Lung microvascular endothelial cell (primary cell): Measurements from ENCODE around the gene CASR. TPM values are rescaled to one million over a fixed set of nuclear protein-coding genes. Genes with fewer than 3 reads are reported as not detected.

Experiments
- DNase-seq, 2 donors: peaks; one replicate each; pipeline versions ENCODE4 v3.0.0 to v3.0.0-alpha.2; 2010; ENCODE audit warnings: low read depth in 2 of 2
- total RNA-seq: library from RNA; depleted of rRNA; stranded (reverse); fragments of >200 nt; gene quantifications from 2 replicates; pipeline ENCODE4 v1.2.1, GENCODE V29; 2014

The CASR gene
- total RNA-seq, 1 donor from 2014 or later = not detected

DNA sequence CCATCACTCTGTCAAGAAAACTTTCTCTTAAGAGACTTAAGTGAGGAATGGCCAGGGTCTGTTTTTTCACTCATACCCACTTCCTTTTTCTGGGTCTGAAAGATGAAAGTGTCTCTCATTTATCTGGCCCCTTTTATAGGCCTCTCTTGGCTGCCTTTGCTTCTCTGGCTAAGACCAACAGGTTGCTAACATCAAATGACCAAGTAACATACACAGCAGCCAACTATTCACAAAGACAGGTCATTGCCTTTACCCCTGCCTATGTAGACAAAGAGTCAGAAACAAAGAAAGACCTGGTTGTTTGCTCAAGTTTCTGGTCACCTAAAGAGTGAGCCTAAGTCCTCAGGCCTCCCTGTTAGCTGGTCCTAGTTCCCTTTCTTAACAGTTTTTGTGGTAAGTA, 117.6 kb downstream of the CASR start:
- DNase-seq = no peak

DNA sequence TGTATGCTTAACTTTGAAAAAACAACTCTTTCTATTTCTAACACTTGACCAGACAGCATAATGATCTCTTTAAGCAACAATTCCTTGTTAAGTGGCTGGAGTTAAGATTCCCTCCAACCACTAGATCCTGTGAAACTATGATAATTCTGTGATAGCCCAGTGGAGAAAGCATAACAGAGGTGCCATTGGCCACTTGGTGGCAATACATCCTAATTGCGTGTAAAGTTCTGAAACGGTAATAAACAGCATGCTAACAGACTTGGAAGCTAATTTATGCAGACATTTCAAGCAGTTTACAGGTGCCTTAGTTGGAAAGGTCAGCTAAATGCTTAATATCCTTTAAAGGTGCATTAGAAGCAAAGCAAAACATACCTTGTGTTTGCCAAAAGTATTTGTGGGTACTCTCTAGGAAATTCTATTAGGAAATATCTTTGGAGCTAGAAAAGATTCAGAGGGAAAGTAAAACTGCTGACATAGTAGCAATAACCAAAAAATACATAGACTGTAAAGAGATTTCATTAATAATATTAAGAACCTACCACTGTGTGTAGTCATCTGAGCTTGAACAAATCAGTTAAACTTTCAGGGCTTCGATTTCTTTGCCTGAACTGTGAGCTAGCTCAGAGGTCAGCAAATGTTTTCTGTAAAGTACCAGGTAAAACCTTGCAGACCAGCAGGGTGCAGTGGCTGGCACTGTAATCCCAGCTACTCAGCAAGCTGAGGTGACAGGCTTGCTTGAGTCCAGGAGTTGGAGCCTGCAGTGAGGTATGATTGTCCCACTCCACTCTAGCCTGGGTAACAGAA, 122.6 kb downstream of the CASR start:
- DNase-seq = no peak

DNA sequence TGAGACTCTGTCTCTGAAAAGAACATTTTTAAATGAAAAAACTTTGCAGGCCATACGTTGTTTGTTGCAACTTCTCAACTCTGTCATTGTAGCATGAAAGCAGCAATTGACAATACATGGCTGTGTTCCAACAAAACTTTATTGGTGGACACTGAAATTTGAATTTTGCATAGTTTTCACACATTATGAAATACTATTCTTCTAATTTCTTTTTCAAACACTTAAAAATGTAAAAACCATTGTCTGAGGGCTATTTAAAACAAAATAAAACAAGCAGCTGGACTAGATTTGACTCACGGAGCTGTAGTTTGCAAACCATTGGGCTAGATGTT, 123.1 kb downstream of the CASR start:
- DNase-seq = no peak

DNA sequence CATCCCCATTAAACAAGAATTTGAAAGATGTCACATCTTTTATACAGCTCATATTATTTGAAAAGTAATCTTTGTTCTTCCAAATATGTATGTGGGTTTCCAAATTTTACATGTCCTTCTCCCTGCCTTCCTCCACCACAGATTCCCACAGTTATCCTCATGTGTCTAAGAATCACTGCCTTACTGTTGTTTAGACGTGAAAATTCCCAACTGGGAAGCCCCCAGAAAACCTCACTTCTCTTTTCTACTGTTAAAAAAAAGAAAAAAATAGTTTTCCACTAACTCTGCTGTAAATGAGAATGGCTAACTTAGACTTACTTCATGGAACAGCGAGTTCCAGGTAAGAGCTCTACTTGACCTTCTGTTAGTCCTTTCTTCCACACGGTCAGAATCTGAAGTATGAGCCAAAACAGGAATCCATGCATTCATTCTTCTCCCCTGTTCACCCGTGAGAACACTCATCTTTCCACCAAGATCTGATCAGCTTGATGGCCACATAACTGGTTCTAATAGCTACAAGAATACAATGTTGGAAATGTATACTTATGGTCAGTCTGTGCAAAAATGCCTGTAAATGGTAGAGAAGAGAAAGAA, 123.7 kb downstream of the CASR start:
- DNase-seq = no peak

DNA sequence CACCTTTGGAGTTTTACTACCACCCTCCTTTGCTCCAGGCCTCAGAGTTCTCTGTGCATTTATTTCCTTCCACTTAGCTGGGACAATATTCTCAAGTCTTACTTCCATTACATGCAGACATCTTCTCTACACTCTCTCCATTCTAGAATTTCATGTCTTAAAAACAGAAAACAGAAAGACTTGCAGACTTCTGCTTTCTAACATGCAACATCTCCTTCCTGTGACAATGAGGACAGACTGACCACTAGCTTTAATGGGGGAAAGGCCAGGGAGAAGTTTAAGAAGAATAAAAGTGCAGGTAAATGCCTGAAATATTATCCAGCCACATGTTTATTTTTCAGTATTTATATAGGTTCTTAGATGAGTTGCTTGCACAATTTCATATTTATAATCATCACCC, 124.5 kb downstream of the CASR start:
- DNase-seq = no peak

DNA sequence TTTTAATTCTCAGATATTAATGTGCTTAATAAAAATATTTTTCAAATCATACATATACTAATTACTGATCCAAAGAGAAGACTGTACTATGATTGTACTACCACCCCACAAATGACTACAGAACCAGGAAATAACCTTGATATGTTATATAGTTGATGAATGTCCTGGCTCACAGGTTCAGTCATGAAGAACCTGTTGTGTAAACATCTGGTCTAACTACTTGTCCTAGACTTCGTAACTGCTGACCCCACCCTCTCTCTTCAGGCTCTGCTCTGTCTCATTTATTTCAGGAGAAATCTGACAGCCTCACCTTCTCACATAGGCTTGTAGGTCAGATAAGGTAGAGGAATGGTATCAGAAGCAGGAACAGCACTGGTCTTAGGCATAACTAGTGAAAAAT, 126.9 kb downstream of the CASR start:
- no peak for DNase-seq

DNA sequence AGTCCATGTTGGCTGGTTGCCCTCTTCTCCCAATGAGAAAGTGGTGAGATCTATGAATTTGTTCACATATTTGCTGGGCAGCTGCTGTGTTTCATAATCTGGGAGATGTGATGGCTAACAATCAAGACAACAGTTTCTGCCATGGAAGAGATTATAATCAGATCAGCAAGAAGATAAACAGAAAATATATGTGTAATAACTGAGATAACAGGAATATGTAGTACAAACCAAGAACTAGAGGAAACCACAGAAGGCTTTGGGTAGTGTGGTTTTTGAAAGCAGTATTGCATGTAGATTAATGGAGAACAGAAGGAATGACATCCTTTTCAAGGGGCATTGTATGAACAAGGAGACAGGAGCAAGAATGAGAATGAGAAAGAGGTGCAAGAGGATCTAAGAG, 129.4 kb downstream of the CASR start:
- no peak for DNase-seq

DNA sequence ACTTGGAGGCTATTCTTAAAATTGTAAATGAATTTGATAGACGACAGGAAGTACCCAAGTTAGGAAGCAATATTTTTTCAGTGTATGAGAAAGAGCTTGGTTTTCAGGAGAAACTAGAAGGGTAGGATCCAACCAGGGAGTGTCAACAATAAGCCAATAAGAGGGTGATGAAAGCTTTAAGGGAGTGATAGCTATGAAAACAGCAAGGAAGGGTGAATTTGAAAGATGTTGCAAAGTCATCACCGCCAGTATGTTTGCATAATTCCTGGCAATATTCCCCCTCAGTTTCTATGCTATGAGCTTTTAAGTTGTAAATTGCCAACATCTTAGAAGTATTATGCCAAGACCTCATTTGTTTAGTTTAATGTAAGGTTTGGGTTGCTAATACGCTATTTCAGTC, 129.8 kb downstream of the CASR start:
- no peak for DNase-seq

DNA sequence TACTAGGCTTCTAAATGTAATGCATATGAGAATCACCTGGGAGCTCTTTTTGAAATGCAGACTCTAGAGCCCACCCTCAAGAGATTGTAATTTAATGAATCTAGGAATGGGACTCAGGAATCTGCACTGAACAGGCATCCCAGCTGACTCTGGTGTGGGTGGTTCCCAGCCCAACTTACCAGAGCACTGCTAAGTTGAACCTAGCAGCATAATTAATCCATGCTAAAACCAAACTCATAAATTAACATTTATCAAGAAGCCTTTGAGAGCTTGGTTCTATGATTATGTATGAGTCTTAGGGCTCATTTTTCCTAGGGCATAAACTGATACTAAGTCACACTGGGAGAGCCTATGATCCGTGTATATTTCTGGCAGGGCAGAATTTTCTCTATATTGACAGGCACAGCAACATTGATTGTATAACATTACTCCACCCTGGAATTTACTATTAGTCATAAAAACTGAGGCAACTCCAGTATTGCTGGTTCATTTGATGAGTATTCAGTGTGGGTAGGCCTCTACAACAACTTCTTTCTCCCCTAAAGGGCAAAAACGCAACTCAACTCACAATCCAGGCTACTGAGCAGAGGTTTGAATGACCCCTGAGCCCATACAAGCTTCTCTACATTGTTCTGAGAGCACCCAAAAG, 130.9 kb downstream of the CASR start:
- no peak for DNase-seq

DNA sequence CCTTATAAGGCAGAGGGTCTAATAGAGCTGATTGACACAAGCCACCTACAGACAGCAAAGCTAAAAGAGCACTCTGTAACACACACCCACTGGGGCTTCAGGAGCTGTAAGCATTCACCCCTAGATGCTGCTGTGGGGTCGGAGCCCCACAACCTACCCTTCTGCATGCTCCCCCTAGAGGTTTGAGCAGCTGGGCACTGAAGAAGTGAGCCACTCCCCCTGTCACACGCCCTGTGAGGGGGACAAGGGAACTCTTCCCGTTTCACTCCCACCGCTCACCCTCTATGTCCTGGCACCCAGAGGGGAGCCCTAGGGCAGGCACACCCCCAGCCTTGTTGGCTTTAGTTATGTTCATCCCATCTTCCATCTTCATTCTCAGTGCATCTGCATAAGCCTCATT, 132.2 kb downstream of the CASR start:
- DNase-seq = no peak

DNA sequence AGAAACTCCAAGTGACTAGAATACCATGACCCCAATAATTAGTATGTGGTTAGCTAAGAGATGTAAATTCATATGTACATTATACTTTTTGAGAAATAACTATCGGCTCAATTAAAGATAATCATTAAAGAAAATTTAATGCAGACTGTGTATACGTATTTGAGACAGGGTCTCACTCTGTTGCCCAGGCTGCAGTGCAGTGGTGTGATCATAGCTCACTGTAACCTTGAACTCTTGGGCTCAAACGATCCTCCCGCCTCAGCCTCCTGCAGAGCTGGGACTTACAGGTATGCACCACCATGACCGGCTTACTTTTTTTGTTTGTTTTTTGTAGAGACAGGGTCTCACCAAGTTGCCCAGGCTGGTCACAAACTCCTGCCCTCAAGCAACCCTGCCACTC, 132.9 kb downstream of the CASR start:
- no peak for DNase-seq

DNA sequence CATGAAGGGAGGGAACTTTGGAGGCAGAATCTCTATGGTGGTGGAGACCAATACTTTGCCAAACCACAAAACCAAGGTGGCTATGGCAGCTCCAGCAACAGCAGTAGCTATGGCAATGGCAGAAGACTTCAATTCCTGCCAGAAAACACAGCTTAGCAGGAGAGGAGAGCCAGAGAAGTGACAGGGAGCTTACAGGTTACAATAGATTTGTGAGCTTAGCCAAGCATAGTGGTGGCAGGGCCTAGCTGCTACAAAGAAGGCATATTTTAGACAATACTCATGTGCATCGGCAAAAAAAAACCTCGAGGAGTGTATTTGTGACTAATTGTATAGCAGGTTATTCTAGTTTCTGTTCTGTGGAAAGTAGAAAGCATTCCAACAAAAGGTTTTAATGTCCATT, 135.2 kb downstream of the CASR start:
- DNase-seq = no peak

DNA sequence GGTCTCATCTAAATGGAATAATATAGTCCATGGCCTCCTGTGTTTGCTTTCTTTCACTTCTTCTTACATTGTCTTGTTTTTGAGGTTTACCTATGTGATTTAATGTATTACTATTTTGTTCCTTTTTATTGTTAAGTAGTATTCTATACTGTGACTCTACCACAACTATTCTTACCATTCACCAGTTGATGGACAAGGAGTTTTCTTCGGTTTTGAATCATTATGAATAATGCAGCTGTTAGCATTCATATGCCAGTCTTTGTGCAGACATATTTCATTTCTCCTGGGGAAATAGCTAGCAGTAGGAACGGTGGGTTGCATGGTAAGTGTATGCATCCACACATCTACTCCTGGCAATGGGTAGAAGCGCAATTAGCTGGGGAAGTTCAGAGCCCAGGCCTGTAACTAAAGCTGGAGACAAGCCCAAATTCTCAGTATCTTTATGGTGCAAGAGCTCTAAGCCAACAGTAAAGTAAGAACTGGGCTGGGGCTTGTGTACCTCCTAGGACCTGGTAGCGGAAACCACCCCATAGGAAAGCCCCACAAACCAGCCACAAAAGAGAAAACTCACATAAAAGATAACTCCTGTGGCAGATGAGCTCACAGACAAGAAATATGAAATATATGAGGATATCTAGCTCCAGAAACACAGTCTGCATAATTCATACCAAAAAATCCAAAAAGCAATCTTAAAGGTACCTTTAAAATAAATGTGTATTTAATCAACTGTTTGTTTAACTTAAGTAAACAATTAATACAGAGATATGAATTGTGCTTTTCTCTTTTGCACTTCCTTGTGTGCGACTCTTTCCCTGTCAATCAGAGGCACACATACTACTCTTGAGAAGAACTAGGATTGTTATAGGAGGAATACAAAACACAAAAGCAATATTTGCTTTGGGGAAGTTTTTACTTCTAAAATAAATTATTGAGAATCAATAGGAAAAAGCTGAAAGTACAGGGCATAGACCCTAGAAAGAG, 138.9 kb downstream of the CASR start:
- no peak for DNase-seq

DNA sequence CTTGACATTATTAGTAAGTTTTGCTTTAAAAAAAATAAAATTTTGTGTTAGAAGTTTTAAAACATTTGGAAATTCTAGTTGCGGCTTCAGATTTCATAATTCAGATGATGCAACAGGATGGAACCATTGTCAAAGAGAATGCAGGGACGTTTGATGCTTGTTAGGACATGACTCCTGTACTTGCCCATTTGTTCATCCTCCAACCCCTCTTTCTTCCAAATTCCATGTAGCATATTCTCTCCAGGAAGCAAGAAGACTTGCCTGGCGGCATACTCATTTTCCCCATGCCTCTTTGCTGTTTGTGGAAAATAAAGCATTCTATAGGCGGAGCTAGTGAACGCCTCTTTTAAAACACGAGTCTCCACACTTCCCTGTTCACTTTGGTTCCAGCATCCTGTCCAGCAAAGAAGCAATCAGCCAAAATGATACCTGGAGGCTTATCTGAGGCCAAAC, 141.4 kb downstream of the CASR start, which contains the start of gene CSTA:
CSTA (plus strand) TSS at position 378 of the 453 bp plus-strand sequence; CDS start at position 423, 45 bp downstream.
- DNase-seq = no peak

DNA sequence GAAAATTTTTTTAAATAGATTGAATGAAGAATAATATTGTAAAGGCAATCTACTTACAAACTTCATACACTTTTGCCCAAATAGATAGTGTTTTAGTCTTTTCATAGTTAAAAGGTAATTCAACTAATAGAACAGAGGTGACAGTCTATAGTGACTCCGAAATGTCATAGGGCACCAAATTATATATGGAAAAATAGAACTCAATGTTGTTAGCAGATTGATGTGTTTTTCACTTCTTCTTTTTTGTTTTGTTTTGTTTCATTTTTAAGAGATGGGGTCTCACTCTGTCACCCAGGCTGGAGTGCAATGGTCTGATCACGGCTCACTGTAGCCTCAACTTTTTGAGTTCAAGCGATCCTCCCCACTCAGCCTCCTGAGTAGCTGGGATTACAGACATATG, 142.3 kb downstream of the CASR start:
- DNase-seq = no peak

DNA sequence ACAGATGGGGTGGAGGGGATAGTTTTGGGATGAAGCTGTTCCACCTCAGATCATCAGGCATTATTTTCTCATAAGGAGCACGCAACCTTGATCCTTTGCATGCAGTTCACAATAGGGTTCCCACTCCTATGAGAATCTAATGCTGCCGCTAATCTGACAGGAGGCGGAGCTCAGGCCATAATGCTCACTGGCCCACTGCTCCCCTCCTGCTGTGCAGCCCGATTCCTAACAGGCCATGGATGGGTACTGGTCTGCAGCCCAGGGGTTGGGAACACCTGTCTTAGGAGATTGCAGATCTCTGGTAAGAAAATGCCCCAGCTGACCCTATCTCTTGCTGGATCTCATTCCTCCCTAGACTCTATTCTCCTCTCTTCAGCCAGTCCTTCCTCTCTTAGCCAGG, 148.4 kb downstream of the CASR start:
- DNase-seq = no peak

DNA sequence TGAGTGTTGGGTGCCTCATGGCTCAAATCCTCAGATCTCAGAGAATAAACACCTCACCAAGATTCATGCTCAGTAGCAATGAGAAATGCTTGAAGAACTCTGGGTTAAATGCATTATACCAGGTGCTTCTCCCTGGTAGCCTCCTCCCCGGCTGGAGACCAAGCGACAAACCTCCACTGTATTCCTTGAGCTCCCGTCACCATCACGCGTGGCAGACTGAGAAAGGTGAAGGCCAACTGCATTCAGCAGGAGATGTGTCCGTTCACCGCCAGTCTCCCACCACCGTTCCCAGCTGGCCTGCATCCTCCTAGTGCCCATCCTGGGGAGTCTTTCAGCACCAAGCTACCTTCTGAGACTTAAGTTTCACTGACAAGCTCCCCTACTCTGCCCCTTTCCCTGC, 149.1 kb downstream of the CASR start:
- DNase-seq = no peak
